ENCODE measurements around the gene MED29.

DNA sequence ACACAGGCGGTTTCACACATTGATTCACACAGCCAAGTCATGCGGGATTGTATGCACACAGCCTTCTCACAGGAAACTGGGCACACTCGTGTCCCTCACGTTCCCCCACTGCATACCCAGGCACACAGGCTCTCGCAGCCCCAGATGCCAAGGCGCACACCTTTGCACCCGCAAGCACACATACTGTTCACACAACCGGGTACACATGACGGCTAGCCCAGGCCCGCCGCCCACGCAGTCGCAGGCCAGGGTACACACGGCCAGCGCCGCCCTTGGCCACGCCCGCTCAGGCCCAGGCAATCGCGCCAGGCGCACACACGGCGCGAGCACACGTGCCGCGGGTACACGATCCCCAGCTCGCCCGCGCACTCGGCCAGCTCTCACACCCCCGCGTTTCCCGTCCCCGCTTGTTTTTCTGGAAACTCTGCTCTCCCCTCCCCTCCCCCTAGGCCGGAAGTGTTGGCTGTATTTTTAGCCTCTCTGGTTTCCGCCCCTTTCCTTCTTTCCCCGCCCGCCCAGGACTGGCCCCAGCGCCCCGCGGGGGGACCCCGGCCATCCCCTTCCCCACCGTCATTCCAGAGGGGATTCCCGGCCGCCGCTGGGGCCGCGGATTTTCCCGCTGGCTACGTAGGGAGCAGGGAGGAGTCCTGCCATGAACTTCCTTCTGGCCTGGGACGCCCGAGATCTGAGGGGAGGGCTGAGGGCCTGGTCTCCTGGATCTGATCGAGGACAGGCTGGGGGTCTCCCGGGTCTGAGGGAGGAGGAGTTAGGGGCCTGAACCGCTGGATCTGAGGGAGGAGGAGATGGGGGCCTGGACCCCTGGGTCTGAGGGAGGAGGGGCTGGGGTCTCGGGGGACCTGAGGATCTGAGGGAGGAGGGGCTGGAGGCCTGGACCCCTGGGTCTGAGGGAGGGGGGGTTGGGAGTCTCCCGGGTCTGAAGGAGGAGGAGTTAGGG, 11.4 kb downstream of the MED29 start:
- TF ChIP-seq, protein P1, sequence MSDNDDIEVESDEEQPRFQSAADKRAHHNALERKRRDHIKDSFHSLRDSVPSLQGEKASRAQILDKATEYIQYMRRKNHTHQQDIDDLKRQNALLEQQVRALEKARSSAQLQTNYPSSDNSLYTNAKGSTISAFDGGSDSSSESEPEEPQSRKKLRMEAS (IDR thresholded peaks at IDR 0.05): peak; percentile 98
- TF ChIP-seq CHD2 (IDR thresholded peaks at IDR 0.05; ENCODE audit: low read length, partially characterized antibody): no peak
- no peak for TF ChIP-seq CHD4 (IDR thresholded peaks at IDR 0.05; ENCODE audit: borderline replicate concordance)
- TF ChIP-seq CTCF (IDR thresholded peaks at IDR 0.05): no peak
- TF ChIP-seq TP53 (CRISPR knock-in tag; IDR thresholded peaks at IDR 0.05): peak; percentile 96
- TF ChIP-seq EP300 (IDR thresholded peaks at IDR 0.05): no peak; a peak in 1 of 5 replicates
